Measurements from ENCODE around the gene LRTM2. TPM values are rescaled to one million over a fixed set of nuclear protein-coding genes. Genes with fewer than 3 reads are reported as not detected.

The LRTM2 gene
- total RNA-seq, 4 donors from 2014 or later: not detected

DNA sequence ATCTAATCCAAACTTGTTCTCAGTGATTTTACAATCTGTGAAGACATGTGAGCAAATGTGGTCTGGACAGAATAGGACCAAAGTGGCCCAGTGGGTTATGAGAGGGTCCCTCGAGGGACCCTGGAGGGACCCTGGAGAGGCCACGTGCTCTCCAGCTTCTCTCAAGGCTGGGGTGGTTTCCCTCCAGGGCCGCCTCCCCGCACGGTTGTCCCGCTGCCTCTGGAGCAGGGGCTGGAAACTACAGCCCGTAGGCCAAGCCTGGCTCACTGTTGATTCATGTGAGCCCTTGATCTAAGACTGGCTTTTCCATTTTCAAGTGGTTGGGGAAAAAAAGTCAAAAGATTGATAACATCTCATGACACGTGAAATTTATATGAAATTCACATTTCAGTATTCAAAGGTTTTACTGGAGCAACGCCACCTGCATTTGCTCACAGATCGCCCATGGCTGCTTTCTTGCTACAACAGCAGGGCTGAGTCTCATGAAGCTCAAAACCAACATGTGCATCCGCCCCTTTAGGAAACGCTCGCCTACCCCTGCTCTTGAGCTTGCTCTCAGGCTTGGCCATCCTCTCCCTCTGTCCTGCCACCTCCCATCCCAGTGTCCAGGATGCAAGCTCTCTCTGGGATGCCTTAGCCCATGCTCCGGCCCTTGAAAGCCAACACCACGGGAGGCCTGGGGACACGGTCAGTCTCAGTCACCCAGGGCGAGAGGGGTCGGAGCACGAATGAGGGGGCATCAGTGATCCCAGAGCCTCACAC is 12.1 kb upstream of the LRTM2 start:
- Histone ChIP-seq H3K36me3 (no peaks in the 10 kb centered on the region), H3K27ac (no peak overlapping the region), H3K4me3 (no peak overlapping the region), H3K9me3 (no peaks in the 10 kb centered on the region), H3K4me1 (peaks cover 0 to 22% (median 0%) of the 10 kb centered on the region in 3 donors), H3K27me3 (peaks cover 0 to 6% (median 0%) of the 10 kb centered on the region in 4 donors)
- intact Hi-C loops (cut with DNase I): no loop called here
- TF ChIP-seq, protein P1, sequence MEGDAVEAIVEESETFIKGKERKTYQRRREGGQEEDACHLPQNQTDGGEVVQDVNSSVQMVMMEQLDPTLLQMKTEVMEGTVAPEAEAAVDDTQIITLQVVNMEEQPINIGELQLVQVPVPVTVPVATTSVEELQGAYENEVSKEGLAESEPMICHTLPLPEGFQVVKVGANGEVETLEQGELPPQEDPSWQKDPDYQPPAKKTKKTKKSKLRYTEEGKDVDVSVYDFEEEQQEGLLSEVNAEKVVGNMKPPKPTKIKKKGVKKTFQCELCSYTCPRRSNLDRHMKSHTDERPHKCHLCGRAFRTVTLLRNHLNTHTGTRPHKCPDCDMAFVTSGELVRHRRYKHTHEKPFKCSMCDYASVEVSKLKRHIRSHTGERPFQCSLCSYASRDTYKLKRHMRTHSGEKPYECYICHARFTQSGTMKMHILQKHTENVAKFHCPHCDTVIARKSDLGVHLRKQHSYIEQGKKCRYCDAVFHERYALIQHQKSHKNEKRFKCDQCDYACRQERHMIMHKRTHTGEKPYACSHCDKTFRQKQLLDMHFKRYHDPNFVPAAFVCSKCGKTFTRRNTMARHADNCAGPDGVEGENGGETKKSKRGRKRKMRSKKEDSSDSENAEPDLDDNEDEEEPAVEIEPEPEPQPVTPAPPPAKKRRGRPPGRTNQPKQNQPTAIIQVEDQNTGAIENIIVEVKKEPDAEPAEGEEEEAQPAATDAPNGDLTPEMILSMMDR (IDR thresholded peaks at IDR 0.05): no peak
- TF ChIP-seq POLR2A (IDR thresholded peaks at IDR 0.05): no peak
- WGBS, 2 donors: 87 to 90% methylated on average over 9 to 16 of the region's 19 CpGs
- no peak for DNase-seq

DNA sequence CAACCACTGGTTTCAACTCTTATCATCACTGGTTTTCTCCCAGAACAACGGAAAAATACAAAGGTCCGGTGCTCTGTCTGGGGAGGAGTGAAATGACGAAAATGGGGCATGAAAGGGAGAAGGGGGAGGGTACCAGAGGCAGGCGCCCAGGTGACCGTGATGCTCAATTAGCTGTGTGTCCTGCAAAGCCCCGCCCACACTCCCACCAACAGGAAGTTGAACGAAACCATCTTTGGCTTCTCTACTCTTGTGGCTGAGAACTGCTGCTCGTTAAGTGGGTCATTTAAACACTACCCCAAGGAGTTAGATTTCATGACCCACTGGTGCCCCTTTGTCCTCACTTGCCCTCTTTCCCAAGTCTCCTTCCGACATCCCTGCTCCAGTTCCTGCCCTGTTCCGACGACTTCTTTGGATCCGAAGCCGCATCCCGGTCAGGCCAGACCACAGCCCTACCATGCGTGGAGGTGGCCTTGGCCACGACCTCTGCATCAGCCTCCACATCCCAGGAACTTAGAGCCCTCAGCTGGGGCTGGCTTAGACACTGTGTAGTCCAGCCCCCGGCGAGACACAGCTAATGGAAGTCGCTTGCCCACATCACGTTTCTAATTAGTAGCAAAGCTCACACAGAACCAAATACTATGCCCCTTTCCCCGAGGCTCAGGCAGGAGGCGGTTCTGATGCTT is 11.4 kb upstream of the LRTM2 start:
- intact Hi-C loops (cut with DNase I): no loop called here
- 79 to 85% methylated on average over 15 to 20 of the region's 22 CpGs for WGBS, 2 donors
- TF ChIP-seq, protein P1 (IDR thresholded peaks at IDR 0.05): no peak

DNA sequence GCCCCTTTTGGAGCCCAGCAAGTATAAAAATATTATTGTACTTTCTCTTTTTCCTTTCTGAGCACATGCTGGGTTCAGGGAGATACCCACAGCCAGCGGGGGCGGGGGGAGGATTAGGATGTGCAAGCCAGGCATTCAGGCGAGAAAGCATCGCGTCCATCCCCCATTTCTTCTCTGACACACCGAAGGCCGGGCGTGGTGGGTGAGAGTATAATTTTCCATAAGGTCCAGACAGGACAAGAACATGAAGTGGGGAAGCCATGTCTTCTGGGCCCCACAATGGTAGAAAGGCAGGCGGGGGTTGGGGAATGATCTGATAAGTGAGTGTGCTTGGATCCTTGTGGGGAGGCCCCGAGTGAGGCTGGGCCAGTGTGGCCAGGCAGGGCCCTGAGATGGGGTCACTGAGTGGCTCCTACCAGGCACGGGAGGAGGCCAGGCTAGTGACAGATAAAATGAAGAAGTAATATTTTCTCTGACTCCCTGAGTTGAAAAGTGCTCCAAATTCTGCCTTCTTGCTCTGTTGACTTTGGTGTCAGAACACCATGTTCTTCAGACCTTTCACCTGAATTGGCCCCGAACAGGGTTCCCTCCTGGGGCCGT is 10.7 kb upstream of the LRTM2 start:
- no peak overlapping the region for H3K4me3 ChIP-seq
- no peaks in the 10 kb centered on the region for H3K9me3 ChIP-seq
- intact Hi-C loops (cut with DNase I): no loop called here
- H3K4me1 ChIP-seq: peaks cover 0 to 19% (median 0%) of the 10 kb centered on the region in 3 donors
- 84 to 89% methylated on average over 7 to 8 of the region's 13 CpGs for WGBS, 2 donors
- no peak for DNase-seq
- H3K27me3 ChIP-seq: peaks cover 0 to 19% (median 0%) of the 10 kb centered on the region in 4 donors
- H3K36me3 ChIP-seq: no peaks in the 10 kb centered on the region
- no peak for TF ChIP-seq POLR2A (IDR thresholded peaks at IDR 0.05)
- TF ChIP-seq, protein P1 (IDR thresholded peaks at IDR 0.05): no peak
- H3K27ac ChIP-seq: peak overlapping the region in 1 of 4 donors; percentile 10

More for the DNA sequence above, 11.4 kb upstream of the LRTM2 start:
- peaks cover 0 to 22% (median 0%) of the 10 kb centered on the region in 3 donors for H3K4me1 ChIP-seq
- no peak overlapping the region for H3K27ac ChIP-seq
- no peak for DNase-seq
- H3K27me3 ChIP-seq: peaks cover 0 to 13% (median 0%) of the 10 kb centered on the region in 4 donors
- H3K36me3 ChIP-seq: no peaks in the 10 kb centered on the region
- H3K9me3 ChIP-seq: no peaks in the 10 kb centered on the region
- no peak overlapping the region for H3K4me3 ChIP-seq

DNA sequence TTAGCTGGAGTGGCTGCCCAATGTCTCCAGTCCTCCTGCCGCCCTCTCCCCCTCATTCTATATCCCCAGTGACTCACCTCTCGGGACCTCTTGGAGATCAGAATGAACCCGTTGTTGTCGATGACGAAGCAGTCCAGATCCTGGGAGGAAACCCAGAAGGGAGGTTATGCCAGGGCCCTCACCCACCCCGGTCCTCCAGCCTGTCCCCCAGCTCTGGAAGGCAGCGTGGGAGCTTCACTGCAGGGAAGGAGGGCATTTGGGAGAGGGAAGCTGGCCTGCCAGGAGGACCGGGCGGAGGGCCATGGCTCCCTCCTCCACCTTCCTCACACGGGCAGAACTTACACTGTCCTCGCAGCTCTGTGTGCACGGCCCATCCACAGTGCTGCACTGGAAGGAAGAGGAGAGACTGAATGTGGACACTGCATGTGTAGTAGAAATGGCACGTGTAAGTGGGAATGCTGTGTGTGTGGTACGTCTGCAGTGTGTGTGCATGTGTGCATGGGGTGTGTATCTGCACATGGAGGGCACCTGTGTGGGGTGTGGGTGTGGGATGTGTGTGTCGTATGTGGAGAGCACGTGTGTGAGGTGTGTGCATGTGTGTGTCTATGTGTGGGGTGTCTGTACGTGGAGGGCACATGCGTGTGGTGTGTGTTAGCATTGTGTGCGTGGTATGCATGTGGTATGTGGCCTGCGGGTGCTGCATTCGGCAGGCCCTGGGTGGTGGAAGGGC is 10.0 kb upstream of the LRTM2 start:
- intact Hi-C loops (cut with DNase I): no loop called here
- H3K27ac ChIP-seq: peak overlapping the region in 1 of 4 donors; percentile 10
- no peaks in the 10 kb centered on the region for H3K36me3 ChIP-seq
- peaks cover 0 to 26% (median 0%) of the 10 kb centered on the region in 4 donors for H3K27me3 ChIP-seq
- H3K4me3 ChIP-seq: no peak overlapping the region
- no peak for DNase-seq
- peaks cover 0 to 14% (median 0%) of the 10 kb centered on the region in 3 donors for H3K4me1 ChIP-seq
- 85 to 88% methylated on average over 12 to 13 of the region's 21 CpGs for WGBS, 2 donors
- TF ChIP-seq, protein P1 (IDR thresholded peaks at IDR 0.05): no peak
- no peak for TF ChIP-seq POLR2A (IDR thresholded peaks at IDR 0.05)
- no peaks in the 10 kb centered on the region for H3K9me3 ChIP-seq
